Vagina (tissue), 2 donors: ENCODE data around the gene MAP3K9.

Source experiments
- CTCF ChIP-seq, 3 experiments: fragments of 450-650 bp in 2 of 3; fragments of 200-600 bp in 1 of 3; sonication (generic) in 1 of 3; IDR thresholded peaks; one replicate each; pipeline ENCODE4 v1.5.1; 2017 to 2019; ENCODE audit warnings: antibody characterized with exemption in 3 of 3, mild to moderate bottlenecking in 2 of 3, moderate library complexity in 2 of 3
- POLR2A ChIP-seq, 2 donors: fragments of 450-650 bp; IDR thresholded peaks; one replicate each; pipeline ENCODE4 v1.6.1; 2017; ENCODE audit warnings: antibody characterized with exemption in 2 of 2, mild to moderate bottlenecking in 2 of 2, moderate library complexity in 2 of 2

- TF ChIP-seq CTCF (IDR thresholded peaks at IDR 0.05) (no peak), POLR2A (IDR thresholded peaks at IDR 0.05) (no peak)
These were observed 20.0 kb downstream of the MAP3K9 start for GRCh38 chr14:70789361-70789760.
